Endothelial cell of umbilical vein (primary cell): Measurements from ENCODE around the gene LRRC47. TPM values are rescaled to one million over a fixed set of nuclear protein-coding genes. Genes with fewer than 3 reads are reported as not detected.

ENCODE experiments used
- BruUV-seq: library from RNA; stranded (reverse); fragments of 400-500 nt; replicated peaks from 2 replicates; lab custom pipeline; 2021; lab: Mats Ljungman, UMichigan
- CTCF ChIA-PET: fragments of 300-600, 350-600 bp; sonication (Branson Sonifier 250); formaldehyde crosslinking; loops from one replicate; lab custom pipeline; 2021; ENCODE audit warnings: antibody characterized with exemption, inconsistent platforms; lab: Charles Lee
- POLR2A ChIA-PET: fragments of 300-600, 350-600 bp; sonication (Branson Sonifier 250); formaldehyde crosslinking; loops from one replicate; lab custom pipeline; 2021; ENCODE audit warnings: antibody characterized with exemption, inconsistent platforms; lab: Charles Lee
- DNase-seq: peaks from one replicate; pipeline ENCODE4 v3.0.0-alpha.2; 2011; ENCODE audit warnings: low read depth, low spot score
- FAIRE-seq: peaks from 2 replicates; lab custom pipeline; 2011; peaks lifted over from hg19 to GRCh38; lab: Jason Lieb, UNC
- H2AFZ ChIP-seq: 2 replicates; pipeline ENCODE4 v1.6.0; 2012; ENCODE audit warnings: low read depth, low read length, control low read depth, inconsistent platforms
- H3K27ac ChIP-seq: 2 replicates; pipeline ENCODE4 v1.5.1; 2011; ENCODE audit warnings: low read depth, mild to moderate bottlenecking, control low read depth, low read length, moderate library complexity; ENCODE audit not compliant: insufficient read depth
- H3K27me3 ChIP-seq, 2 experiments: 2 replicates each; pipeline versions ENCODE4 v1.6.0 to v1.6.1; 2011; ENCODE audit warnings: low read length in 2 of 2, mixed read lengths in 1 of 2; ENCODE audit not compliant: control insufficient read depth in 2 of 2, insufficient read depth in 2 of 2
- H3K36me3 ChIP-seq, 2 experiments: 2 replicates in 1 of 2; 3 replicates in 1 of 2; pipeline ENCODE4 v1.5.1; 2011; ENCODE audit warnings: low read length in 2 of 2, mild to moderate bottlenecking in 1 of 2, moderate library complexity in 1 of 2; ENCODE audit not compliant: control insufficient read depth in 2 of 2, insufficient read depth in 2 of 2; ENCODE audit errors: extremely low read depth in 1 of 2
- H3K4me1 ChIP-seq: 3 replicates; pipeline ENCODE4 v1.5.1; 2011; ENCODE audit warnings: mild to moderate bottlenecking, low read length; ENCODE audit not compliant: control insufficient read depth, insufficient read depth; ENCODE audit errors: extremely low read depth
- H3K4me2 ChIP-seq: 2 replicates; pipeline ENCODE4 v1.6.1; 2011; ENCODE audit warnings: low read length, control low read depth, mixed read lengths; ENCODE audit not compliant: insufficient read depth
- H3K4me3 ChIP-seq, 3 experiments: fragments of 200-600 bp in 1 of 3; sonication (generic), shearing (Covaris generic) in 1 of 3; replicated peaks in 1 of 3; 2 replicates each; pipeline ENCODE4 v1.5.1; 2011 to 2016; ENCODE audit warnings: control low read depth in 3 of 3, low read length in 3 of 3, mild to moderate bottlenecking in 2 of 3, inconsistent platforms in 1 of 3, low read depth in 1 of 3, moderate library complexity in 1 of 3; ENCODE audit not compliant: insufficient read depth in 1 of 3
- H3K79me2 ChIP-seq: 2 replicates; pipeline ENCODE4 v1.6.0; 2012; ENCODE audit warnings: low read length, inconsistent platforms; ENCODE audit not compliant: control insufficient read depth, insufficient read depth
- H3K9ac ChIP-seq: replicated peaks from 2 replicates; pipeline ENCODE3; 2011; ENCODE audit warnings: low read length, control low read depth; ENCODE audit not compliant: insufficient read depth; ENCODE audit errors: extremely low read depth
- H3K9me1 ChIP-seq: replicated peaks from 3 replicates; pipeline ENCODE4 v1.6.0; 2011; ENCODE audit warnings: mild to moderate bottlenecking, low read length; ENCODE audit not compliant: control insufficient read depth, insufficient read depth; ENCODE audit errors: extremely low read depth
- H3K9me3 ChIP-seq: replicated peaks from 2 replicates; pipeline ENCODE4 v1.5.1; 2012; ENCODE audit warnings: low read length, inconsistent platforms; ENCODE audit not compliant: control insufficient read depth, insufficient read depth
- H4K20me1 ChIP-seq: replicated peaks from 2 replicates; pipeline ENCODE3; 2011; ENCODE audit warnings: mild to moderate bottlenecking, low read length; ENCODE audit not compliant: control insufficient read depth, insufficient read depth; ENCODE audit errors: extremely low read depth
- CTCF ChIP-seq, 2 donors: IDR thresholded peaks; 1 replicate in 1 of 2; 2 replicates in 1 of 2; pipeline ENCODE4 v1.5.1; 2011; ENCODE audit warnings: low read length in 2 of 2, mild to moderate bottlenecking in 2 of 2, moderate library complexity in 2 of 2, control low read depth in 1 of 2, inconsistent platforms in 1 of 2, low read depth in 1 of 2; ENCODE audit not compliant: insufficient read depth in 1 of 2; ENCODE audit errors: extremely low read depth in 1 of 2
- EZH2 ChIP-seq: IDR thresholded peaks from 2 replicates; pipeline ENCODE4 v1.6.1; 2012; ENCODE audit warnings: borderline replicate concordance, low read depth, mild to moderate bottlenecking, moderate library complexity, low read length, inconsistent platforms; ENCODE audit not compliant: severe bottlenecking
- FOS ChIP-seq: IDR thresholded peaks from 2 replicates; pipeline ENCODE4 v1.6.1; 2011; ENCODE audit warnings: mild to moderate bottlenecking, low read length, moderate library complexity, borderline replicate concordance; ENCODE audit not compliant: insufficient read depth
- GATA2 ChIP-seq: IDR thresholded peaks from 2 replicates; pipeline ENCODE4 v1.7.0; 2011; ENCODE audit warnings: low read depth, mild to moderate bottlenecking, moderate library complexity, mixed read lengths, low read length; ENCODE audit not compliant: insufficient read length, insufficient read depth
- JUN ChIP-seq: IDR thresholded peaks from 2 replicates; pipeline ENCODE4 v1.6.1; 2011; ENCODE audit warnings: borderline replicate concordance, low read depth; ENCODE audit not compliant: insufficient read length, insufficient read depth
- MAX ChIP-seq: IDR thresholded peaks from 2 replicates; pipeline ENCODE4 v1.6.1; 2011; ENCODE audit not compliant: insufficient read depth, insufficient read length
- MYC ChIP-seq: IDR thresholded peaks from one replicate; pipeline ENCODE4 v1.6.1; 2011; ENCODE audit warnings: mild to moderate bottlenecking, low read depth, low read length
- POLR2A ChIP-seq: IDR thresholded peaks from 2 replicates; pipeline ENCODE4 v1.6.1; 2012; ENCODE audit warnings: low read depth, mild to moderate bottlenecking, control low read depth, low read length
- POLR2AphosphoS5 ChIP-seq: IDR thresholded peaks from 2 replicates; pipeline ENCODE4 v1.6.1; 2012; ENCODE audit warnings: low read depth, mild to moderate bottlenecking, control low read depth, low read length, moderate library complexity; ENCODE audit not compliant: insufficient read depth
- dilution Hi-C: fragments of 300-500 bp; cut with MboI; formaldehyde crosslinking; loops from one replicate; pipeline ENCODE4 v1.15.0; 2019; ENCODE audit warnings: low sequenced_read_pairs; ENCODE audit not compliant: extremely low pct_ligation_motif_present
- intact Hi-C: fragments of 100-400 bp; cut with micrococcal nuclease; formaldehyde crosslinking; loops from one replicate; pipeline ENCODE4 v1.10.0; 2022
- polyA plus RNA-seq, 4 experiments: library from polyadenylated mRNA; depleted of rRNA in 3 of 4; stranded (reverse) in 3 of 4; unstranded in 1 of 4; fragments of >200 nt; gene quantifications; 2 replicates each; pipeline versions ENCODE4 v1.2.1 to v1.2.3, GENCODE V29; 2011 to 2012; ENCODE audit warnings: missing spikeins in 1 of 4
- total RNA-seq: library from RNA; stranded (reverse); gene quantifications from 2 replicates; pipeline ENCODE4 v1.2.3, GENCODE V29; 2021

LRRC47 gene
- total and polyA plus RNA-seq, 2 donors (not counting 3 experiments of a cell fraction or from before 2014, with no cell fraction given): 23.7 to 42.5 TPM

- Histone ChIP-seq H3K4me2 (no peak overlapping the region), H3K4me1 (no peaks in the 10 kb centered on the region), H4K20me1 (no peaks in the 10 kb centered on the region), H3K9me1 (no peaks in the 10 kb centered on the region), H3K4me3 (no peak overlapping the region), H3K27me3 (no peaks in the 10 kb centered on the region), H3K36me3 (peaks cover 0 to 9% of the 10 kb centered on the region in 2 experiments), H3K27ac (no peak overlapping the region), H3K79me2 (no peaks in the 10 kb centered on the region), H2AFZ (no peak overlapping the region), H3K9ac (no peak overlapping the region), H3K9me3 (no peaks in the 10 kb centered on the region)
- ChIA-PET CTCF (no interaction called here), POLR2A (interaction anchor here (0.6 kb wide), 1 partner anchor 372 kb away, joined by 7 read pairs; no protein-coding TSS in a partner anchor)
- no peak for TF ChIP-seq MYC
- TF ChIP-seq POLR2AphosphoS5: no peak
- TF ChIP-seq GATA2: no peak
- TF ChIP-seq EZH2: no peak
- TF ChIP-seq POLR2A: no peak
- no peak for TF ChIP-seq MAX
- no peak for TF ChIP-seq FOS
- no peak for TF ChIP-seq JUN
- no peak for TF ChIP-seq CTCF (IDR thresholded peaks at IDR 0.05; ENCODE audit: extremely low read depth in 1 of 2, insufficient read depth in 1 of 2, low read depth in 1 of 2, low read length in 2 of 2)
- no TSS peak for BruUV-seq
- dilution Hi-C loops (no loop called here), intact Hi-C loops (no loop called here)
- no peak for FAIRE-seq
- DNase-seq: no peak
Observed at GRCh38 chr1:3821004-3821403, 24.7 kb upstream of the LRRC47 start.
